ENCODE data around the gene FBXL7.

GRCh38 chr5:15966651-15967050 lies 466.7 kb downstream of the FBXL7 start:
- TF ChIP-seq RAD21 (conservative IDR thresholded peaks at IDR 0.05) (no peak), POLR2AphosphoS5 (IDR thresholded peaks at IDR 0.05) (no peak), CTCF (IDR thresholded peaks at IDR 0.05; ENCODE audit: poor library complexity, severe bottlenecking) (no peak), EZH2 (IDR thresholded peaks at IDR 0.05; ENCODE audit: borderline replicate concordance, insufficient read depth, low read length, poor library complexity, severe bottlenecking) (no peak)
